WERI-Rb-1 (cell line): Measurements from ENCODE around the gene MRTFA.

ENCODE experiments used
- DNase-seq: peaks from one replicate; pipeline ENCODE4 v3.0.0-alpha.2; 2020
- H3K27ac ChIP-seq: fragments of 250-450 bp; sonication (Bioruptor Pico); 2 replicates; pipeline ENCODE4 v1.5.1; 2020; ENCODE audit warnings: mild to moderate bottlenecking, moderate library complexity
- H3K27me3 ChIP-seq: fragments of 250-450 bp; sonication (Bioruptor Pico); 2 replicates; pipeline ENCODE4 v1.5.1; 2021; ENCODE audit warnings: mild to moderate bottlenecking, low read depth, moderate library complexity; ENCODE audit not compliant: insufficient read depth, severe bottlenecking
- H3K36me3 ChIP-seq: fragments of 250-450 bp; sonication (Bioruptor Pico); 2 replicates; pipeline ENCODE4 v1.5.1; 2020; ENCODE audit warnings: mild to moderate bottlenecking, moderate library complexity
- H3K4me3 ChIP-seq: 2 replicates; pipeline ENCODE4 v1.5.1; 2011; ENCODE audit warnings: low read depth, mild to moderate bottlenecking, control low read depth, low read length
- H3K9me3 ChIP-seq: fragments of 250-450 bp; sonication (Bioruptor Pico); 2 replicates; pipeline ENCODE4 v1.5.1; 2021; ENCODE audit warnings: mild to moderate bottlenecking, moderate library complexity; ENCODE audit not compliant: severe bottlenecking
- TF ChIP-seq, protein P1 (sequence below): IDR thresholded peaks from 2 replicates; pipeline ENCODE4 v1.5.1; 2011; ENCODE audit warnings: low read depth, mild to moderate bottlenecking, control low read depth, inconsistent platforms, low read length

The MRTFA gene

GRCh38 chr22:40432625-40433024 lies 203.9 kb downstream of the MRTFA start:
- TF ChIP-seq, protein P1, sequence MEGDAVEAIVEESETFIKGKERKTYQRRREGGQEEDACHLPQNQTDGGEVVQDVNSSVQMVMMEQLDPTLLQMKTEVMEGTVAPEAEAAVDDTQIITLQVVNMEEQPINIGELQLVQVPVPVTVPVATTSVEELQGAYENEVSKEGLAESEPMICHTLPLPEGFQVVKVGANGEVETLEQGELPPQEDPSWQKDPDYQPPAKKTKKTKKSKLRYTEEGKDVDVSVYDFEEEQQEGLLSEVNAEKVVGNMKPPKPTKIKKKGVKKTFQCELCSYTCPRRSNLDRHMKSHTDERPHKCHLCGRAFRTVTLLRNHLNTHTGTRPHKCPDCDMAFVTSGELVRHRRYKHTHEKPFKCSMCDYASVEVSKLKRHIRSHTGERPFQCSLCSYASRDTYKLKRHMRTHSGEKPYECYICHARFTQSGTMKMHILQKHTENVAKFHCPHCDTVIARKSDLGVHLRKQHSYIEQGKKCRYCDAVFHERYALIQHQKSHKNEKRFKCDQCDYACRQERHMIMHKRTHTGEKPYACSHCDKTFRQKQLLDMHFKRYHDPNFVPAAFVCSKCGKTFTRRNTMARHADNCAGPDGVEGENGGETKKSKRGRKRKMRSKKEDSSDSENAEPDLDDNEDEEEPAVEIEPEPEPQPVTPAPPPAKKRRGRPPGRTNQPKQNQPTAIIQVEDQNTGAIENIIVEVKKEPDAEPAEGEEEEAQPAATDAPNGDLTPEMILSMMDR, result no peak
- H3K36me3 ChIP-seq, result peaks cover 43% of the 10 kb centered on the region
- no peak overlapping the region for H3K4me3 ChIP-seq
- H3K27ac ChIP-seq, result no peak overlapping the region
- no peak for DNase-seq
- no peaks in the 10 kb centered on the region for H3K27me3 ChIP-seq
- H3K9me3 ChIP-seq, result no peaks in the 10 kb centered on the region

DNA sequence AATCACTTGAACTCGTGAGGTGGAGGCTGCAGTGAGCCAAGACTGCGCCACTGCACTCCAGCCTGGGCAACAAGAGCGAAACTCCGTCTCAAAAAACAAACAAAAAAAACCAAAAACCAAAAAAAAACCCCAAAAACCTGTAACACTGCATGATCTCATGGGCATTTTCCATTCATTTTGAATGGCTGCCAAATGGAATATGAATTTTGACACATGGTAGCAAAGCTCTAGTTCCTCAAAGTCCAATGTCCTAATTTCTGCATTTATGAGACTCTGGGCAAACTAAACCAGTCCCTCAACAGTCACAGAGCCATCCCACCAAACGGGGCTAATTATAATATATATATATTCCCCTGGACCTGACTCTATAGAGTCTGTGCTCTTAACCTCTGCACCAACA lies 204.4 kb downstream of the MRTFA start:
- Histone ChIP-seq H3K27me3 (no peaks in the 10 kb centered on the region), H3K9me3 (no peaks in the 10 kb centered on the region), H3K36me3 (peaks cover 46% of the 10 kb centered on the region), H3K4me3 (no peak overlapping the region), H3K27ac (no peak overlapping the region)
- DNase-seq, result no peak
- TF ChIP-seq, protein P1, result no peak

DNA sequence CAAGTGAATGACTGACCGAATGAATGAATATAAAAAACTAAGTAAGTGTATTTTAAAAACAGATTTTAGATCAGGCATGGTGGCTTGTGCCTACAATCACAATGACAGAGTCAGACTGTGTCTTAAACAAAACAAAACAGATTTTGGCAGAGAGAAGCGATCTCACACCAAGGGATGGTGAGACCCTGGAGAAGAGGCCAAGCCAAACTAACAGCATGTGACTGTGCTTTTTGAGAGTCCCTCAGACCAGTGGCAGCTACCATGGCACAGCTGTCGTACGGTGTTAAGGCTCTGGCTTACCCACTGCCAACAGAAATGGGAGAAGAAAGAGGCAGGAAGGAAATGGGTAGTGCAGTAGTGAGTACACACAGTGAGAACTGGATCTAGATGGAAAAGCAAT lies 205.5 kb downstream of the MRTFA start:
- Histone ChIP-seq H3K36me3 (peaks cover 56% of the 10 kb centered on the region), H3K9me3 (no peaks in the 10 kb centered on the region), H3K27me3 (no peaks in the 10 kb centered on the region), H3K4me3 (no peak overlapping the region), H3K27ac (no peak overlapping the region)
- TF ChIP-seq, protein P1, result no peak
- no peak for DNase-seq

DNA sequence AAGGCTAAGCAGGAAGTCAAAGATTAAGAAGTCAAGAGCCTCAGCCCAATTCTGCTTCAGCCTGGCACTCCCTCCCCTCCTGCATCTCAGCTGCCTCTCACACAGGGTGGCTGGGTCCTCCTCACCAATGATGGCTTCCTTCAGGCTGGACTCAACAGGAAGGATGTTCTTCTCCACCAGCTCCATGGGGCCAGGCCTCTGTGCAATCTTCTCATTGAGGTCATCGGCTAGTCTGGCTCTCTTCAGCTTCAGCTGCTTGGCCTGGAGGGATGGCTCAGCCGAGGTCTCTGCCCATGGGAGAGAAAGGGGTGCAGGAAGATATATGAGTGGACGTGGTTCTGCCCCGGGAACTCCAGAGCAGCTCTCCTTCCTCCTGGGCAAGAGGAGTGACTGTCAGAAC lies 207.0 kb downstream of the MRTFA start:
- Histone ChIP-seq H3K27ac (no peak overlapping the region), H3K36me3 (peaks cover 64% of the 10 kb centered on the region), H3K9me3 (no peaks in the 10 kb centered on the region), H3K4me3 (no peak overlapping the region), H3K27me3 (no peaks in the 10 kb centered on the region)
- no peak for DNase-seq
- TF ChIP-seq, protein P1, result no peak

- H3K4me3 ChIP-seq, result no peak overlapping the region
- no peak overlapping the region for H3K27ac ChIP-seq
- TF ChIP-seq, protein P1, result no peak
- no peaks in the 10 kb centered on the region for H3K9me3 ChIP-seq
- no peaks in the 10 kb centered on the region for H3K27me3 ChIP-seq
- DNase-seq, result no peak
- H3K36me3 ChIP-seq, result peaks cover 66% of the 10 kb centered on the region
Observed at GRCh38 chr22:40428796-40429195, 207.7 kb downstream of the MRTFA start.

DNA sequence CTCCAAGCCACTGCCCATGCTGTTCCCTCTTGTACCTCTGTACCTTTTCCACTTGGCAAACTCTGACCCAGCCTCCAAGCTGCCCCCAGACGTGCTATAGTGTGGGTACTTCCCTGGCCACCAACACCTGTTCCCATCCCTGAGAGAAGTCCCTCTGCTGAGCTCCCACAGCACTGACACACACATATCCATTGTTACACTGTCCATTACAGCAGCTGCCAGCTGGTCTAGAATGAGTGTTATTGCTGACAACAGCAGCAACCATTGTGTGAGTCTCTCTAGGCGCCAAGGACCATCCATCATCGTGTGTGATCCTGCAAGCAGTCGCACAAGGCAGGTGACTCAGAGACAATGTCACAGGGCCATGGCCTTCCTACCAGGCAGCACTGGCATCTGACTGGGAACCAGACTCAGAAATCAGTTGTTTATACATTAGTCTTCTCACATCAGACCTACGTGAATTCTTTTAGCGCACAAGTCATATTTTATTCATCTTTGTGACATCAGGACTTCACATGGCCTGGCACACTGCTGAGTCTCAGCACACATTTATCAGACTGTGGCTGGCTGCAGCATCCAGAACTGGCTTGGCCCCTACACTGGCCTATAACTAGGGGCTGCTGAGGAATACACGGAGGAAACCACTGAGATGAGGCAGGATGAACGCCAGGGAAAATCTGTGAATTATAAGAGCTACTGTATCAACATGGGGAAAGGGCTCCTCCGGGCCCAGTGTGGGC lies 209.8 kb downstream of the MRTFA start:
- Histone ChIP-seq H3K4me3 (no peak overlapping the region), H3K27ac (no peak overlapping the region), H3K27me3 (no peaks in the 10 kb centered on the region), H3K9me3 (no peaks in the 10 kb centered on the region), H3K36me3 (peaks cover 78% of the 10 kb centered on the region)
- no peak for DNase-seq
- TF ChIP-seq, protein P1, result no peak
